ENCODE data around the gene PTPRC.

The PTPRC gene

DNA sequence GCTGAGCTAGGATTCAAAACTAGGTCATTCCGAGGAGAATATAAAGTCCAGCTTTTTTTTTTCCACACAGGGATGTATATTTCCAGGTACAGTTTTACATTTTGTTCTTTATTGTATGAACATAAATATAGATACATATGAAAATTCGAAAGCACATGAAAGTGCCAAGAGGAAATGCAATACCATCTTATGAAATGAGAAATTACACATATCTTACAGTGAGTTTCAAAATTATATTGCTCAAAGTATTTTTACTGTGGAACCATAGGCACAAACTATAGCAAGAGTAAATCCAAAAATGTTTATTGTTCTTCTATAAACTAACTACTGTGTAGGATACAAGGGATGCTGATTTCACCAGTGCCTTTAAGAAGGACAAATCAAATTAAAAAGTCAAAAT is 39.0 kb downstream of the PTPRC start:
- DNase-seq: no peak

DNA sequence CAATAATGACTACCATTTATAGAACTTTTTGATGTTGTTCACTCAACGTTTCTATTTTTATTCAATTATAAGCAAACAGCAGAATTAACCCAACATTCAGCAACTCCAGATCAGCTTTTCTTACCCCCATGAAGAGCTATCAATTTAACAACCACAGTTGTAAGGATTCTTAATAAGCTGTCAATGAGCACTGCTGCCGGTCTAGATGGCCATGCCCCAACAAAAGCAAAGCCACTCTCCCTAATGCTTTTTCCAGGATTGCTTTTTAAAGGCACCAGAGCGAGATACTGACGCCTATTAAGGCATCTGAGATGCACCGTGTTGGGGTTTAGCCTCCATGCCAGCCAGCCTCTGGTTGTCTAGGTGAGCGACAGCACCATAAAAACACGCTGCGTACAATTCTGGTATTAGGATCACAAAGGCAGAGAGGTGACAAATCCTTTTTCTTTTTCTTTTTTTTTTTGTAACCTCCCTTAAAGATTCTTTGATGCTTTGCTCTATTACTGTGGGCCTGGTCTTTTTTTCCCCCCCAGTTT is 39.5 kb downstream of the PTPRC start:
- no peak for DNase-seq

DNA sequence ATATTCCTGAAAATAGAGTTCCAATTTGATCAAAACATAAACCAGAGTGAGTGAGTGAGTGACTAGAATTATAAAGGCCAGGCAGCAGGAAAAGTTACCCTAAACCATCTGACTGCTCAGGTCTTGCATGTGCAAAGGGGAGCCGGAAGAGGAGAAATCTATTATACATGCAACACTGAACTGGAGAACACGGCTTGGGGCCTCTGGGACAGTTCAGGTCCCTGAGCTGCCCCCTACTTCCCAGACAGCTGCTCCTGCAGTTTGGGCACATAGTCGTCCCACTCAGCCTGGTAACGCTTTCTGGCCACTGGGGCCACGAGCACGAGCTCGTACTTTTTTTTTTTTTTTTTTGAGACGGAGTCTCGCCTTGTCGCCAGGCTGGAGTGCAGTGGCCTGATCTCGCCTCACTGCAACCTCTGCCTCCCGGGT is 40.1 kb downstream of the PTPRC start:
- DNase-seq: no peak

DNA sequence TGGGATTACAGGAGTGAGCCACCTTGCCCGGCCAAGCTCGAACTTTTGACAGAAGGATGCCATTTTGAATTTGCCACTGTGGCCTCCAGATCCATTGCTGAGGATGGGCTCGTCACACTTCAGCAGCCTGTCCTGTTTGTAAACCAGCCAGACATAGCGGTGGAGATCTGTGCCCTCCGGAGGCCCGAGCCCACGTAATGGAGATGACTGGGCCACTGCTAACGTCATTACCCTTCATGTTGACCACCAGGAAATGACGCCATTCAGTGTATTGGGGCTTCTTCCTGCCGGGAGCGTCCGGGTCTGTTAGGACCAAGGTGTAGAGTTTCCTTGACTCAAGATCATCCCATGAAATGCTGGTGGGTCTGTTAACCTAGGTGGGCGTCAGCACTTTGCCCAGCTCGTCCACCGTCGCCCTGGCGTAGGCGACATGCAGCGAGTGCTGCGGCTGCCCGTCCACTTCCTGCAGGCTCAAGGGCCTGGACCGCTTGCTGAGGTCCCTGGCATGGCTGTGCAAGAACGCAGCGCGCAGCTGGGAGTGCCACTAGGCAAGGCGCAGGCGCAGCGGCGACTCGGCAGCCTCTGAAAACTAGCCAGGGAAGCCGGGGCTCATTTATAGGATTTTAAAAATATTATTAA is 40.8 kb downstream of the PTPRC start:
- no peak for DNase-seq

DNA sequence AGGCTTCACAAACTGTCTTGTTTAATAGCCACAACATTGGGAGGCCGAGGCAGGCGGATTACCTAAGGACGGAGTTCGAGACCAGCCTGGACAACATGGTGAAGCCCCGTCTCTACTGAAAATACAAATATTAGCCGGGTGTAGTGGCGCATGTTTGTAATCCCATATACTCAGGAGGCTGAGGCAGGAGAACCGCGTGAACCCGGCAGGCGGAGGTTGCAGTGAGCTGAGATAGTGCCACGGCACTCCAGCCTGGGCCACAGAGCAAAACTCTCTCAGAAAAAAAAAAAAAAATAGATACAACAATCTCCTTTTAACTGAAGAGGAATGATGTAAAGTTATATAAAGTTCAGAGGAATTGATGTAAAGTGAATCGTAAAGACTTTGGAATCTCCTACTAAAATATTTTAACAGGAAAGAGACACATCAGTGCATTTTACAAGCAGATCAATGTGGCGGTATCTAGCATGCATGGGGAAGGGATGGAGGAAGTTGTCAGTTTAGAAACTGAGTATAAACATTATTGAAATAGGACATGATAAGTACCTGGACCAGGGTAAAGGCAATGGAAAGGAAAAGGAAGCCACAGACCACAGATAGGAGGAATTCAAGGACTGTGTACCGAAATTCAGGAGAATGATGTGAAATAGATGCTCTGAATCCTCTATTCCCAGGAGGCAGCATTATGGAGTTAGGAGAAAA is 41.5 kb downstream of the PTPRC start:
- DNase-seq: no peak

DNA sequence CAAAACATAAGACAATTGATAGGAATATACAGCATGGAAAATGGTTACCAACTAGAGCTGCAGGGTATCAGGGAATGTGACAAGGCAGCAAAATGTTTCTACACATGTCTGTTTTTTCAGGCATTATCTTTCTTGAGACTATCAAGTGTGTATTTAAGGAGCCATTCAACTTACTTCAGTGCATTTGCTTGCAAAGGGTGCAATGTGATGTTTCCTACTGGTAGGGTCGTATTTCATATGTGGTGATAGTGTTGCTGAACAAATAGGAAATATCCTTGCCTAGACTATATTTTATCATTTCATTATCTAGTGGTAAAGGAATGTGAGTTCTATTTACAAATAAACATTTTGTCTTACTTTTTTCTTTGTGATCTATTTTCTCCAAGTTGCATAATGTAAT is 42.4 kb downstream of the PTPRC start:
- DNase-seq: no peak

DNA sequence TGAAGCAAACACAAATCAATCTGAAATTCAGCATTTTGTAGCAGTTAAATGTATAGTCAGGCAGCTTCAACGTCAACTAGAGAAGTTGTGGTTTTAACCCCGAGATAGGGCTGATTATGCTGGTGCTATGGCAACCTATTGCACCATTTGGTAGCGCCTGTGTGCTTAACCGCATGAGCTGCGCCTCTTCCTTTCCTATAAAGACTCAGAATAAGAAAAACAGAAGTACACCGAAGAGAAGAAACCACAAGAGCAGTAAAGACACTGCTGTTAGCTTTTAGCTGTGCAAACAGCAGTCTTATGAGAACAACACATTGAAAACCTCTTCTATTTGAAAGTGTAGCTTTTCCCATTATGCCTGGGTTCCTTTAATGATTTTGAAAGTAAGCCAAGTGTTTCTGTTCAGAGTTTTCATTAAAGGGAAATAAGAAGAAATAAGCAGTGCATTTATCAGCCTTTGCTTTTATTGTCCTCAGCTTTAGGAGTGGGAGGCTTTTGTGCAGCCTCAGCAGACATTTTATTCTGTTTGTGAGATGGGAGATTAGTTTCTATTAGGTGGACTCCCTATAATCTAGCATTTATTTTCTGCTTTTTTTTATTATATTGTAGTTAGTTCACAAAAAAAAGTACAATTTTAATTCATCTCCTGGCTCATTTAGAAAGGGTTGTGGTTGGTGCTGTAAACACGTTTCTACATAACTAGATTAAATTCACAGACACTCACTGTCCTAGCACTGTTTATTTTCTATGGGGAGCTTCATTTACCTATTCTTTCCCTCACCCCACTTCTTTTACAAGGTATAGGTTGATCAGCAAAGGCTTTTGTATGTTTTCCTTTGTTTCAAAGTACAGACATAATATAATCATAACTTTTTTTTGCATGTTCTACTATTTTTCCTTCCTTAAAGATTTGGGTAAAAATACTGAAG is 43.3 kb downstream of the PTPRC start:
- DNase-seq: no peak

DNA sequence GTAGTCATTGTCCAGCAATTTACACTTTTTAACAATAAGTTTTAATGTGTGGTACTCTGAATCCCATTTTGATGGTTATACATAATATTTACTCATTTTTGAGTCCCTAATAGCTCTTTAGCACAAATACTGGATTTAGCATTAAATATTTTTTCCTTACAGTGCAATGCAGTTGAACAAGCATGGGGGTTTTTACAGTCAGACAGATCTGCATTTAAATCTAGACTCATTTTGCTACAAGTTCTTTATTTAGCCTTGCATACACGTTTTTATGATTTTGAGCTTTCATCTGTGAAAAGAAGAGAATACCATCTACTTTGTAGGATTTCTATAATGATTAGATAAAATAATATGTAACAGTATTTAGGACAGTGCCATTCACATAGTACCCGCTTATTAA is 44.0 kb downstream of the PTPRC start:
- DNase-seq: no peak

DNA sequence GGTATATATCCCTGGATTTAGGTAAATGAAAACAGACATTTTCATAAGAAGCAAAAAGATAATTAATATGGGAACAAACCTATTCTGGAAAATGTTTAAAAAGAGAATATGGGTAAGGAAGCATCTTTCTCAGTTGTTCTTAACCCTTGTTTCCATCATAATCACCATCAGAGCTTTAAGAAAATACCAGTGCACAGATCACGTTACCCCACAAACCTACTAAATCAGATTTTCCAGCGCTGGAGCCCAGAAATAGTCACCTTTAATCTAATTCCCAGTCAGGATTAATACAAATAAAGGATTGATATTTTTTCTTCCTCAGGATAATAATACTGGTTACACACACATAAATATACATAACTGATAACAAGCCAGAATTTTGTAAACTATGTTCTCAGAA is 44.6 kb downstream of the PTPRC start:
- no peak for DNase-seq

DNA sequence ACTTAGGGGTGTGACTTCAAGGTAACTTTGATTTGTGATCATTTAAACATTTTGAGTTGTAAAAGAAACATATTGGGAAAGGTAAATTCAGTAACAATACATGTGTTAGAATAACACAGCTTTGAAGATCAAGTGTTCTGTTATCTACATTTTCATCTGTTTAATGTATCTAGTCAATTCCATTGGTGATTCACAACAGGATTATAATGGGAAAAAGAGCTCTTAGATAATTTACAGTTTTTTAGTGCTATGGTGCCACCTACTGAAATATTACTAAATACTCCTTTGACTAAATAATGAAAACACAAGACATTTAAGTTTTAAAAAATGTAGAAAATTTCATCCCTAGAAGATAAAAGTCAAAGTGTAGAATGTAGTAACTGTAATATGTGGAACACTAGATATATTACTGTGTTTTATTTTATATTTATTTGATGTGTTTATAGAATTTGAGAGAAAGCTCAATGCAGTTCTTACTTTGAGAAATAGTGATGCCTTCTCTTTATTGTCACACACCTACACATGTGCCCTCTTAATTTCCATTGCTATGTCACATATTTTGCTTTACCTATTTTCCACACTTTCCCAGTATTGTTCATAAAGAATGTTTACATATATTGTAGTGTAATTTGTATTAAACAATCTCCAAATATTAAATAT is 47.4 kb downstream of the PTPRC start:
- no peak for DNase-seq

DNA sequence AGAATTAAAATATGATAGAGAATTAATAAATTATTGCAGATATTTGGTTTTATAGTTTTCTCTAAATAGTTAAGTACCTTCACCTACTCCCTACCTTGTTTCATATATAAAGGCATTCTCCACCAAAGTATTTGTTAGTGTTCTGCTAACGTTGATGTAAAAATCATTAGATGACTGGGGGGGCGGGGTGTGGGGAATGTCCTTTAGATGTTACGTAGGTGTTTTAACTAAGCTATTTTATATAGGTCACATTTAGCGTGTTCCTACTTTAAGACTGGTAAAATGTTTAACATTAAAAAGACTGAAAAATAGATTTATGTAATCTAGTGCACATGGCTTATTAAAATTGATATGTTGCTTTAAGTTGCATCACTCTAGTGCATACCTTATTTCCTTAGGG is 48.6 kb downstream of the PTPRC start:
- DNase-seq: no peak

DNA sequence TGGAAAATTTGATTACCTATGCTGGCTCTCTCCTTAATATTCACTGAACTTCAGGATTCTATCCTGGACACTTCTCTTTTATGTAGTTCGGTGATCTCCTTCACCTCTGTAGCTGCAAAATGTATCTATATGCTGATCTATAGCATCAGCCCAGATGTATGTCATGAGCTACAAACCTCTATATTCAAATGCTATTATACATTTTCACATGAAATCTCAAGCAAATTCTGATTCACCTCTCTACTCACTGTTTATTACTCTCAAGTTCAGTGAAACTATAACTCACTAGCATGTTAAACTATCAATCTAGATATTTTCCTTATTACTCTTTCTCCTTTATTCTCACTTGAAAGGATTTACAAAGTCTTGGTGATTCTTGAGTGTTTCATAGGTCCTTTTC is 52.2 kb downstream of the PTPRC start:
- DNase-seq: no peak

DNA sequence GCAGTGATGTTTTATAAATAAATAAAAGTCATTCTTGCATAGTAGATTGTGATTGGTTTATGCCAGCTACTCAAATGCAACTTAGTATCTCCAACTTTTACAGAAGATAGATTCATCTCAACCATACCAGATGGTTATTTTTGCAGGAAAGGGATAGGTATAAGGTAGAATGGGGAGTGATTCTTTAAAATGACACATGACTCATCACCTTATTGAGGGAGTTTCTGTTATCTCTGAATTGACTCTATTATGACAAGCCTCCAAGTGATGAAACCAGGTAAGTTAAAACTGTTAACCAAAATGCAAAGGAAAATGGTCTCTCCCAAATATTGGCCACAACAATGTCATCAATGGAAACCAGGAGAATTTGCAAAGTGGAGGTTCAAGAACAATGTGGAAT is 54.5 kb downstream of the PTPRC start:
- no peak for DNase-seq

DNA sequence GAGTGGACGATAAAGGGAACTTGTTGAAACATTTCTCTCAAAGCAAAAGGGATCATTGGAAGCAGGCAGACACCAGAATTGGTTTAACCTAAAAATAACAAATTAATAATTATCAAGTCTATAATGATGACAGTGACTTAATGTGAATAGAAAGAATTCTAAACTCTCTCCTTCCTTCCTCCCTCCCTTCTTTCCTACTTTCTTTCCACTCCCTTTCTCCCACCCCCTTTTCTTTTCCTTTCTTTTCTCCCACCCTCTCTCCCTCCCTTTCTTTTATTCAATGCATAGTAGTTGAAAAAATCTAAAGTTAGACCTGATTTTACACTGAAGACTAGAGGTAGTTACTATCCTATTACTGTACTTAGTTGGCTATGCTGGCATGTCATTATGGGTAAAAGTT is 55.7 kb downstream of the PTPRC start:
- no peak for DNase-seq

DNA sequence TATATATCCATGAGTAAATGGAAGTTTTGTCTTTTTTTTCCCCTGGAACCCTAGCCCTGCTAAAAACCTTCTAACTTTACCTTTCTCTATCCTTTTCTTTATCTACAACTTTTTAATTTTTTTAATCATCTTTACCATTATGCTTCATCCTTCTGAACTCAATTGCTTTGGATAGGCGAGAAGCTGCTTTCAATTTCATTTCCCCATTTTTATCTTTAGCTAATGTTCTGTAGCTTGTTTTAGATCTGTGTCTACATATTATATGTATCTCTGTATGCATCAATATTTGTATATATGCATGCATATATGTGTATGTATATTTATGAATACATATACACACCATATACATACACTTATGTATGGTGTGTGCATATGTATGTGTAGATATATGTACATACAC is 57.4 kb downstream of the PTPRC start:
- DNase-seq: no peak

DNA sequence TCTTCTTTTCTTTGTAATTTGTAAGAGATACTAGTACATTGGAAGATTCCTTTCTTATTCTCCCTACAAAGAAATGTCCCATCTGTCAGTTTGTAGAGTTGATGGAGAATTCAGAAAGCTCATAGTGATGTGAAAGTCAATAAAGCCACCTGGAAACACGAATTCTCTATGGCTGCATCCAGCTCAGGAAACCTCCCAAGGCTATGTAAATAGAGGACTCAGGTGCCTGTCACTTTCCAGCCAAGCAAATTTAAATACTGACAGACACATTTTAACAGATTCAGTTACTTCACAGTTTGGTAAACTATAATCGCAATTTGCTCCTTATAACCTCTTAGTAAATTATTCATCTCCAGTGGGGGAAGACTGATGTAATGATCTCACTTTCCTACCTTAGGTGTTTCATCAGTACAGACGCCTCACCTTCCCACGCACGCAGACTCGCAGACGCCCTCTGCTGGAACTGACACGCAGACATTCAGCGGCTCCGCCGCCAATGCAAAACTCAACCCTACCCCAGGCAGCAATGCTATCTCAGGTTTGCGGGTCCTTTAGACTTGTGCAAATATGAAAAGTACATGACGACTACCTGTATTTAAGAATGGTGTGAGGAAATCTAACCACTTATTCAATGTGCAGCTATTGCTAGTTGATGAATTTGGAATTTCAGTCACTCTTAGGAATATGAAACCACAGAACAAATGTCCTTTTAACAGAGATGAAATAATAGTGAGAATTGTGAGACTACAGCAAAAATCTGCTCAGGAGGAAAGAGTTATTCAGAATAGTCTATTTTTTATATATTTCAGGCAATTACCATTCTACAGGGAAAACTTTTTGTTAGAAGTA is 60.6 kb downstream of the PTPRC start:
- no peak for DNase-seq

DNA sequence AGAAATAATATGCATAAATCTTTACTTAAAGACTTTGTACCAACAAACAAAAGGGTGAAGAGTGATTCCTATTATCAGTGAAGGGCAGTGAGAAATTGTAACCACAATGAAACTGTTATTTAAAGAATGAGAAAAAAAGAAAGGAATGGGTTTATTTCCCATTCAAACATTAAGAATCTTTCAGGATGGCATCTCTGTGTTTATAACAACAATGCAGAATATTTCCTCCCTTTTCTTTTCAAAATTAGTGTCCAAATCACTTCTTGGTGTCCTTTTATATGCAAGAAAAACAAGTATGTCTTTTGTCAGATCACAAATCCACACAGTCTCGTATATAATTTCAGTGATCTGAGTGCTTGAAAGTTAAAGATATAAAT is 61.2 kb downstream of the PTPRC start:
- no peak for DNase-seq

DNA sequence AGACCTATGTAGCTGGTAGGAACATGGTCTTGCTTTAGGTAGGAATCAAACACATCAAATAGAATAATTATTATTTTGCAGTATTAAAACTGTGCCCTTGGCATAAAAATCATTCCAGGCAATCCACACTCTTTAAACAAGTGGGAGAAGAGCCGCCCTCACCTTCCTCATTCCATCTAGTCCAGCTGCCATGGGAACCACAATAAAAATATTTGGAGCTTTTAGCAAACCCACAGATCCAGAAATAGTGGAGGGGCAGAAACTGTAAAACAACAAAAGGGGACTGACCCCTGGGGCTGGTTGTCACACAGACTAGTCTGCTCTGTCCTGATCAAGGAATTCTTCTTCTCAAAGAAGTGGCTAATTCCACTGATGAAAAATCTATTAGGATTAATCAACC is 61.6 kb downstream of the PTPRC start:
- DNase-seq: no peak

DNA sequence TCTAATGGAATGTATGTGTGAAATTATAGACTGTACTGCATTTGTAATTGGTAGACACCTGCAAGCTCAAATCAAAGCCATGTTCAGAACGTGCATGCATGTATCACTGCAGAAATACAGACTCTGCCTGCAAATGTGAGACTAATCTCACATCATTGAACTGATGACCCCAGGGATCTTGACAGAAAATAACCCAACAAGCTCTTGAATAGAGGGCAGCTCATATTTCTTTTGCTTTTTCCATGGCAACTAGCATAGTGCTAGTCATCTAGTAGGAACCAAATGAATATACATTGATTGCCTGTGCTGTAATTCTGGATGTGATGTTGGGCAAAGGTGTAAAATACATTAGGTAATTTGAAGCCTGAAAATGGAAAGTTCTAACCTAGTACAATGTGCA is 62.4 kb downstream of the PTPRC start:
- DNase-seq: no peak

DNA sequence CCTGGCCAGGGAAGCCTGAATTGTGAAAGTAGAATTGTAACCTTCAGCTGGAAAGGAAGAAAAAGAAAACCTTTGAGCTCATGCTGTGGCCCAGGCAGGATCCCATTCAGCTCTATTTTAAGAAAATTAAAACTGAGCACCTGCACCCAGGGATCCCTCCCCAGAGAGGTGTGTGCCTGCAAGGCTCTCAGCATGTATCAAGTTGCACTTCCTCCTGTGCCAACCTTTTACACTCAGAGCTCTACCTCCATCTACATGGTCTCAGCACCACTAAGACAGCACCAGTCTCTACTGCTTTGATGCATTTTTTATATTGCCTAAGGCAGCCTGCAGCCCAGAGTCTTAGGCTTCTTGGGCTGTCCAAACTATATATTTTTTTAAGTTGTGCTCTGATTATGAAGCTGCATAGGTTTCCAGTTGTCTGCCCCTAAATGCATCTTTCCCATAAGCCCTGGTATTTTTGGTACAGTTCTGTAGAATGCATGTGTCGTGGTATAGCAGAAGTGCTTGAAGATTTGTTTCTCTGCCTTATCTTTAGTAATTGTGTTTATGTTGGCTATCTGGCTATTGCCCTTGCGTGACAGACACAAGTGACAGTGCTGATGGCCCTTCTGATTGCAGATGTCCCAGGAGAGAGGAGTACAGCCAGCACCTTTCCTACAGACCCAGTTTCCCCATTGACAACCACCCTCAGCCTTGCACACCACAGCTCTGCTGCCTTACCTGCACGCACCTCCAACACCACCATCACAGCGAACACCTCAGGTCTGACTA is 63.1 kb downstream of the PTPRC start:
- DNase-seq: no peak

DNA sequence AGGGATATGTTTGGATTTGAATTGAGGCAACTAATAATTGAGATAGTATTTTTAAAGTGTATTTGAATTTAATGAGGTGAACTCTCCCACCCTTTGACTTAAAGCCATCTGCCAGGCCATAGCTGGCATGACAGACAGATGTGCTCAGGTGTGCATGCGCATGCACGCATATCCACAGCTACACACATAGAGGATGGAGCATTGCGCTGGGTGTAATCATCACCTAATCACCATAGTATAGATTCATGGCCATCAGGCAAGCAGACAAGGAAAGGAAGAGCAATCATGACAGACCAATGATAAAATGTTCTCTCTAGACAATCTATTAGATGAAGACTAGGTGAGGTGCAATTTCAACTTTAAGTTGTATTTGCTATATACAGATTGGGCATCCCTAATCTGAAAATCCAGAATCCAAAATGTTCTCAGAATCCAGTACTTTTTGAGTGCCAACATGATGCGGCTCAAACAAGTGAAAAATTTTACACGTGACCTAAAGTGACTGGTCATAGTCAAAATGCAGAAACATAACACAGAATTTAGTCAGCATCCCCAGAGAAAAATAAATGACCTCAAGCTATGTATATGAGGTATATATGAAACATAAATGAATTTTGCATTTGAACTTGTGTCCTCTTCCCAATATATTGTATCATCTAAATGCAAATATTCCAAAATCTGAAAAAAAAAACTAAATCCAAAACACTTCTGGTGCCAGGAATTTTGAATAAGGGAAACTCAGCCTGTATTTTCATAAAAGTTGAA is 70.1 kb downstream of the PTPRC start:
- DNase-seq: no peak
